IPS-NIHi11 (cell line): ENCODE results near the gene CDH1.

Experiments
- DNase-seq: peaks from one replicate; pipeline ENCODE4 v3.0.0; 2012; ENCODE audit warnings: mixed read lengths, low spot score

Gene CDH1

GRCh38 chr16:68732042-68732680 lies 4.9 kb upstream of the CDH1 start:
- peak; percentile 82 for DNase-seq

GRCh38 chr16:68732741-68733399 lies 4.2 kb upstream of the CDH1 start:
- no peak for DNase-seq

- no peak for DNase-seq
These were observed 3.5 kb upstream of the CDH1 start for GRCh38 chr16:68733570-68733969.

GRCh38 chr16:68734782-68735181 lies 2.3 kb upstream of the CDH1 start:
- DNase-seq, result no peak

- DNase-seq, result no peak
These were observed 531 bp upstream of the CDH1 start for GRCh38 chr16:68736561-68736960.

GRCh38 chr16:68737730-68738629 lies 888 bp downstream of the CDH1 start:
- peak; percentile 62 for DNase-seq

- no peak for DNase-seq
These were observed 3.0 kb downstream of the CDH1 start for GRCh38 chr16:68739964-68740627.

- DNase-seq, result no peak
These were observed 3.7 kb downstream of the CDH1 start for GRCh38 chr16:68740628-68741346.

GRCh38 chr16:68743664-68744063 lies 6.6 kb downstream of the CDH1 start:
- no peak for DNase-seq

GRCh38 chr16:68744744-68745280 lies 7.7 kb downstream of the CDH1 start:
- DNase-seq, result peak; percentile 54

GRCh38 chr16:68746951-68747350 lies 9.9 kb downstream of the CDH1 start:
- DNase-seq, result no peak

GRCh38 chr16:68749432-68749831 lies 12.3 kb downstream of the CDH1 start:
- DNase-seq, result no peak

- DNase-seq, result no peak
These were observed 13.2 kb downstream of the CDH1 start for GRCh38 chr16:68750193-68750695.

- no peak for DNase-seq
These were observed 14.1 kb downstream of the CDH1 start for GRCh38 chr16:68751160-68751559.

- DNase-seq, result no peak
These were observed 15.5 kb downstream of the CDH1 start for GRCh38 chr16:68752602-68753001.

GRCh38 chr16:68754084-68754792 lies 17.1 kb downstream of the CDH1 start:
- DNase-seq, result no peak

GRCh38 chr16:68756239-68756915 lies 19.3 kb downstream of the CDH1 start:
- no peak for DNase-seq

- no peak for DNase-seq
These were observed 20.5 kb downstream of the CDH1 start for GRCh38 chr16:68757625-68757935.

GRCh38 chr16:68759062-68759461 lies 22.0 kb downstream of the CDH1 start:
- DNase-seq, result no peak

- DNase-seq, result no peak
These were observed 23.7 kb downstream of the CDH1 start for GRCh38 chr16:68760671-68761275.
